ENCODE results near the gene SAMD15. TPM values are rescaled to one million over a fixed set of nuclear protein-coding genes. Genes with fewer than 3 reads are reported as not detected.

Gene SAMD15
- total RNA-seq, 1 donor from 2014 or later: not detected

DNA sequence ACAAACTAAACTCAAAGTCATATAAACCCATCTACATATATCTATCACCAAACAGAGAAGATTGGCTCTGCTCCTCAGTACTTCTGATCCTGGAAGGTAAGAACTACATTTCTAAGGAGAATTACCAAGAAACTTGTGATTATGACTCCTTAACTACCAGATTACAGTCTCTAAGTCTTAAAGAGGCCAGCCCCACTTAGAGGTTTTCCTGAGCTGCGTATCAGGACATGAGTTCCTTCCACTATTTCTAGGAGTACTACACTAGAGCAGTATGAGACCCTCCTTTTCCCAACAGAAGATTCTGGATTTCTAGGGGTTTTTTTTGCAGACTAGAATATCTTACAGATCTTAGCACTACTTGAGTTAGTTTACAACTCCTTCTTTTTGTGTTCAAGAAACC is 46.2 kb downstream of the SAMD15 start, which contains the start of gene NOXRED1:
NOXRED1 (minus strand) TSS at position 101 of the 400 bp plus-strand sequence. CDS start 634 bp downstream, outside the sequence.
- intact Hi-C loops (cut with DNase I): no loop called here
- Histone ChIP-seq H3K36me3 (peaks cover 56 to 75% of the 10 kb centered on the region in 2 donors), H3K27me3 (no peaks in the 10 kb centered on the region), H3K27ac (no peak within 1 kb of the TSS), H3K4me3 (no peak within 1 kb of the TSS), H3K4me1 (no peaks in the 10 kb centered on the region), H3K9me3 (peaks cover 10 to 28% of the 10 kb centered on the region in 2 donors)
- no peak for DNase-seq (ENCODE audit: low spot score in 2 of 2)
- TF ChIP-seq, protein P1, sequence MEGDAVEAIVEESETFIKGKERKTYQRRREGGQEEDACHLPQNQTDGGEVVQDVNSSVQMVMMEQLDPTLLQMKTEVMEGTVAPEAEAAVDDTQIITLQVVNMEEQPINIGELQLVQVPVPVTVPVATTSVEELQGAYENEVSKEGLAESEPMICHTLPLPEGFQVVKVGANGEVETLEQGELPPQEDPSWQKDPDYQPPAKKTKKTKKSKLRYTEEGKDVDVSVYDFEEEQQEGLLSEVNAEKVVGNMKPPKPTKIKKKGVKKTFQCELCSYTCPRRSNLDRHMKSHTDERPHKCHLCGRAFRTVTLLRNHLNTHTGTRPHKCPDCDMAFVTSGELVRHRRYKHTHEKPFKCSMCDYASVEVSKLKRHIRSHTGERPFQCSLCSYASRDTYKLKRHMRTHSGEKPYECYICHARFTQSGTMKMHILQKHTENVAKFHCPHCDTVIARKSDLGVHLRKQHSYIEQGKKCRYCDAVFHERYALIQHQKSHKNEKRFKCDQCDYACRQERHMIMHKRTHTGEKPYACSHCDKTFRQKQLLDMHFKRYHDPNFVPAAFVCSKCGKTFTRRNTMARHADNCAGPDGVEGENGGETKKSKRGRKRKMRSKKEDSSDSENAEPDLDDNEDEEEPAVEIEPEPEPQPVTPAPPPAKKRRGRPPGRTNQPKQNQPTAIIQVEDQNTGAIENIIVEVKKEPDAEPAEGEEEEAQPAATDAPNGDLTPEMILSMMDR (IDR thresholded peaks at IDR 0.05): no peak

DNA sequence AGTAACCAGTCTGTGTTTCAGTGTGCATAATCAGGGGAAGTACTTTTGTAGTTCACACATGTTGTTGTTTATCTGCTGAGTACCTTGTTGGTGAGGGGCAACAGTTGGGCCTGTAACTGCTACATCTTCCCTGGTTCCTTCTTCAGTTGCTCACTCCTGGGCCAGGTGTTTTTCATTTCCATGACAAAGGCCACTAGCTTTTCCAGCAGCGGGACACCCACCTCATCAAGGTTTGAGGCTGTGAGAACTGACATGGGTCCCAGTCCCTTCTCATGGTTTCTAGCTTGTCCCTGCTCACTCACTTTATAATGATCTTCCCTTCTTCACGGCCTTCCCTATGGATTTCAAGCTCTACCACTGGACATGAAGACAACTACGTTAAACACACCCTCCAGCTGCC is 47.7 kb downstream of the SAMD15 start:
- no peak for DNase-seq (ENCODE audit: low spot score in 2 of 2)
- H3K27me3 ChIP-seq: no peaks in the 10 kb centered on the region
- peaks cover 6 to 14% of the 10 kb centered on the region in 2 donors for H3K9me3 ChIP-seq
- intact Hi-C loops (cut with DNase I): no loop called here
- no peaks in the 10 kb centered on the region for H3K4me1 ChIP-seq
- peaks cover 70 to 89% of the 10 kb centered on the region in 2 donors for H3K36me3 ChIP-seq
- TF ChIP-seq, protein P1 (IDR thresholded peaks at IDR 0.05): no peak
- no peak overlapping the region for H3K4me3 ChIP-seq
- no peak overlapping the region for H3K27ac ChIP-seq

DNA sequence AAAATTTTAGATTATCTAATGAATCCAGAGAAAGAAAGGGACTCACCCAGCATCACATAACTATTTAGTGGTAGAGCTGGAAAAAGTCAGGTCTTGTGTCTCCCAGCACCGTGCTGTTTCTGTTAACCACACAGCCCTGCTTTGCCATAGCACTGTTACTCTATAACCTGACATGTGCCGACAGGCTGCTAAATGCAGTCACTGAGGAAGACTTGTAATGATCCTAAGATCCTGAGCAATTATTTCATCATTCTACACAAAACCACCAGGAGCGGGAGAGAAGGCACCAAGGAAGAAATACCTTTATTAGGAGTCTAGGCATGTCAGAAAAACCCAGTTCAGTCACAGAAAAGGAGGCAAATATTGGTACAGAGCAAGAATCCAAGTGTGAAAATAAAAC is 49.2 kb downstream of the SAMD15 start:
- intact Hi-C loops (cut with DNase I): no loop called here

DNA sequence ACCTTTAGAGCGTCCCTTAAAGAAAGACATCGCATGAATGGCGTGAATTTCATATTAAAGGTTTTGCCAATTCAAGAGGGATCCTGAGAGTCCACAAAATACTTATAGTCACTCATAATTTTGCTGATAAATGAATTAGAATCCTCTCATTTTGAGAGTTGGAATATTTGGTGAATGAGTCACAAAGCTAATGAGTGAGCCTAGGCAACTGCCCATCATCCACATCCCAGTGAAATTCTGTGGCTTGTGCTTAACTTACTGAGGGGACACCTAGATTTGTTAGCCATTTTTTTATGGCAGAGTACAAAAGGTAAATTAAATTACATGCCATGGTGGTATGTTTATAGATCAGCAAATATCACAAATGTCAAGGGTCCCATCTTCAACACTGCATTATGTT is 58.9 kb downstream of the SAMD15 start:
- TF ChIP-seq, protein P1 (IDR thresholded peaks at IDR 0.05): no peak
- H3K9me3 ChIP-seq: no peaks in the 10 kb centered on the region
- H3K4me1 ChIP-seq: no peaks in the 10 kb centered on the region
- H3K27ac ChIP-seq: no peak overlapping the region
- intact Hi-C loops (cut with DNase I): no loop called here
- no peak for DNase-seq (ENCODE audit: low spot score in 2 of 2)
- H3K4me3 ChIP-seq: no peak overlapping the region
- no peaks in the 10 kb centered on the region for H3K27me3 ChIP-seq
- peaks cover 45 to 88% of the 10 kb centered on the region in 2 donors for H3K36me3 ChIP-seq

More for the DNA sequence above, 49.2 kb downstream of the SAMD15 start:
- TF ChIP-seq, protein P1 (IDR thresholded peaks at IDR 0.05): no peak
- Histone ChIP-seq H3K4me3 (no peak overlapping the region), H3K27ac (no peak overlapping the region), H3K4me1 (no peaks in the 10 kb centered on the region), H3K9me3 (no peaks in the 10 kb centered on the region), H3K27me3 (no peaks in the 10 kb centered on the region), H3K36me3 (peaks cover 71 to 99% of the 10 kb centered on the region in 2 donors)
- no peak for DNase-seq (ENCODE audit: low spot score in 2 of 2)

DNA sequence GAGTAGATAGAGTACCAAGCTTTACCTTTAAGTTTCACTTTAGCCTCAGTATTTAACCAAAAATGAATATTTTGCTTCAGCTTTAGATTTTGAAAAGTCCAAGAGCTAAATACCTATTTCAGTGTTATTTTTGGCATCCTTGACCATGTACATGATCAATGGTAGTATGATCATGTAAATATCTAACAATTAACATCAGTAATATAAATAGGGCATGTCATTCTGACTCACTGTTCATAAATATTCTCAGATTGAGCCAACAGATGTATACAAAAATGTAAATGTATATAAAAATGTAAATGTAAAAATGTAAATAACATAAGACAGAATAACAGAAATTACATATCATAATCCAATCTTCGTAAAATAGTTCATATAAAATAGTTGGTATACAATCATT is 61.4 kb downstream of the SAMD15 start:
- peaks cover 55 to 88% of the 10 kb centered on the region in 2 donors for H3K36me3 ChIP-seq
- intact Hi-C loops (cut with DNase I): no loop called here

More for the DNA sequence above, 61.4 kb downstream of the SAMD15 start:
- H3K4me1 ChIP-seq: no peaks in the 10 kb centered on the region
- H3K9me3 ChIP-seq: no peaks in the 10 kb centered on the region
- DNase-seq (ENCODE audit: low spot score in 2 of 2): no peak
- H3K4me3 ChIP-seq: no peak overlapping the region
- no peaks in the 10 kb centered on the region for H3K27me3 ChIP-seq
- no peak overlapping the region for H3K27ac ChIP-seq
- TF ChIP-seq, protein P1 (IDR thresholded peaks at IDR 0.05): no peak
